Ovary (tissue), 9 donors: ENCODE measurements around the gene BMP2K. TPM values are rescaled to one million over a fixed set of nuclear protein-coding genes. Genes with fewer than 3 reads are reported as not detected.

Source experiments
- DNase-seq, 5 donors: peaks; one replicate each; pipeline ENCODE4 v3.0.0-alpha.2; 2019 to 2020
- H3K27ac ChIP-seq, 2 donors: fragments of 200-600 bp; one replicate each; pipeline versions ENCODE4 v1.5.1 to v1.8.0; 2019 to 2022
- H3K27me3 ChIP-seq: fragments of 200-600 bp; one replicate; pipeline ENCODE4 v1.8.0; 2022
- H3K36me3 ChIP-seq: fragments of 200-600 bp; sonication (generic); one replicate; pipeline ENCODE4 v1.5.1; 2019
- H3K4me1 ChIP-seq: one replicate; pipeline ENCODE4 v1.8.1; 2013; ENCODE audit warnings: mild to moderate bottlenecking, moderate library complexity; ENCODE audit not compliant: insufficient read depth
- H3K4me3 ChIP-seq: fragments of 200-600 bp; sonication (generic); one replicate; pipeline ENCODE4 v1.5.1; 2017
- H3K9me3 ChIP-seq, 2 donors: fragments of 200-600 bp in 1 of 2; sonication (generic) in 1 of 2; one replicate each; pipeline versions ENCODE4 v1.5.1 to v1.8.1; 2013 to 2019; ENCODE audit warnings: mild to moderate bottlenecking in 1 of 2, moderate library complexity in 1 of 2
- EP300 ChIP-seq: sonication (generic); formaldehyde crosslinking; IDR thresholded peaks from one replicate; pipeline ENCODE4 v1.6.1; 2017; ENCODE audit warnings: antibody characterized with exemption
- POLR2A ChIP-seq: fragments of 450-650 bp; IDR thresholded peaks from one replicate; pipeline ENCODE4 v1.6.1; 2017; ENCODE audit warnings: antibody characterized with exemption, mild to moderate bottlenecking, moderate library complexity
- WGBS, 3 donors: extraction: QIAGEN DNeasy Blood & Tissue Kit in 1 of 3; methylation state at CpG; one replicate each; pipeline versions ENCODE4 v1.1.5 to v1.1.7; 2013 to 2017; 5-methylcytosine and 5-hydroxymethylcytosine counted together
- intact Hi-C, 4 donors: fragments of 100-400 bp; cut with DNase I; formaldehyde crosslinking; loops; one replicate each; pipeline versions ENCODE4 v1.11.0 to v1.15.1; 2022 to 2023
- polyA plus RNA-seq, 2 donors: library from polyadenylated mRNA; stranded (reverse); fragments of 200-250 nt in 1 of 2; fragments of 350-450 nt in 1 of 2; fragmentation: Illumina TruSeq in 1 of 2; extraction: RNeasy Lipid Tissue Mini Kit (QIAGEN cat#74804) in 1 of 2; gene quantifications; one replicate each; pipeline ENCODE4 v1.2.3, GENCODE V29; 2013 to 2014
- total RNA-seq, 7 donors: library from RNA; depleted of rRNA in 2 of 7; stranded (reverse); fragments of >200 nt in 2 of 7; fragmentation: NEBNext Ultra II Directional in 3 of 7; extraction: Animal tissue kit (Norgen Biotek cat#: 25700) in 3 of 7; gene quantifications; one replicate each; pipeline versions ENCODE4 v1.1.0 to v1.2.4, GENCODE V29; 2016 to 2023
- TF ChIP-seq, protein P1 (sequence below), 3 donors: fragments of 450-650 bp in 2 of 3; fragments of 200-600 bp in 1 of 3; IDR thresholded peaks; one replicate each; pipeline versions ENCODE4 v1.5.1 to v1.8.0; 2016 to 2022; ENCODE audit warnings: antibody characterized with exemption in 3 of 3, mild to moderate bottlenecking in 1 of 3
- donor health status: DM: no; HTN: no; CAD: no; lungs with moderate emphysema.
- donor health status: DM: no; HTN: no; CAD: no.
- donor health status: Bipolar disorder and iron deficiency.
- donor health status: DM: yes; HTN: yes; CAD: no.
- donor health status: DM: no; HTN: no; CAD: no.
- donor health status: DM: yes; HTN: yes; CAD: no.

BMP2K gene
- total and polyA plus RNA-seq, 9 donors = 4.8 to 57.3 (median 21.2) TPM

DNA sequence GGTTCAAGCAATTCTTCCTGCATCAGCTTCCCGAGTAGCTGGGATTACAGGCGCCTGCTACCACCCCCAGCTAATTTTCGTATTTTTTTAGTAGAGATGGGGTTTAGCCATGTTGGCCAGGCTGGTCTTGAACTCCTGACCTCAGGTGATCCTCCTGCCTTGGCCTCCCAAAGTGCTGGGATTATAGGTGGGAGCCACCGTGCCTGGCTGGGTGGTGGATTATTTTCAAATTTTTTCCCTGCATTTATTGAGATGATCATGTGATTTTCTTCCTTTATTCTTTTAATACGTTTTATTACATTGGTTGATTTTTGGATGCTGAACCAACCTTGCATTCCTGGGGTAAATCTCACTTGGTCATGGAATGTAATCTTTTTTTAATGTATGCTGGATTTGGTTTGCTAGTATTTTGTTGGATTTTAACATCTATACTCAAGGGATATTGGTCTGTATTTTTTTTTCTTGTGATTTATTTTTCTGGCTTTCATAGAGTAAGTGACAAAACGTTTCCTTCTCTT is 30.9 kb downstream of the BMP2K start:
- intact Hi-C loops = no loop called here

GRCh38 chr4:78809295-78809694 is 33.1 kb downstream of the BMP2K start:
- no peak for TF ChIP-seq POLR2A
- TF ChIP-seq, protein P1, sequence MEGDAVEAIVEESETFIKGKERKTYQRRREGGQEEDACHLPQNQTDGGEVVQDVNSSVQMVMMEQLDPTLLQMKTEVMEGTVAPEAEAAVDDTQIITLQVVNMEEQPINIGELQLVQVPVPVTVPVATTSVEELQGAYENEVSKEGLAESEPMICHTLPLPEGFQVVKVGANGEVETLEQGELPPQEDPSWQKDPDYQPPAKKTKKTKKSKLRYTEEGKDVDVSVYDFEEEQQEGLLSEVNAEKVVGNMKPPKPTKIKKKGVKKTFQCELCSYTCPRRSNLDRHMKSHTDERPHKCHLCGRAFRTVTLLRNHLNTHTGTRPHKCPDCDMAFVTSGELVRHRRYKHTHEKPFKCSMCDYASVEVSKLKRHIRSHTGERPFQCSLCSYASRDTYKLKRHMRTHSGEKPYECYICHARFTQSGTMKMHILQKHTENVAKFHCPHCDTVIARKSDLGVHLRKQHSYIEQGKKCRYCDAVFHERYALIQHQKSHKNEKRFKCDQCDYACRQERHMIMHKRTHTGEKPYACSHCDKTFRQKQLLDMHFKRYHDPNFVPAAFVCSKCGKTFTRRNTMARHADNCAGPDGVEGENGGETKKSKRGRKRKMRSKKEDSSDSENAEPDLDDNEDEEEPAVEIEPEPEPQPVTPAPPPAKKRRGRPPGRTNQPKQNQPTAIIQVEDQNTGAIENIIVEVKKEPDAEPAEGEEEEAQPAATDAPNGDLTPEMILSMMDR (IDR thresholded peaks at IDR 0.05) = no peak
- 30 to 57% (median 36%) methylated on average over 2 of the region's 2 CpGs for WGBS, 3 donors
- intact Hi-C loops = no loop called here
- Histone ChIP-seq H3K4me1 (peaks cover 3% of the 10 kb centered on the region), H3K36me3 (no peaks in the 10 kb centered on the region), H3K4me3 (no peak overlapping the region), H3K9me3 (no peaks in the 10 kb centered on the region), H3K27me3 (no peaks in the 10 kb centered on the region), H3K27ac (no peak overlapping the region)
- DNase-seq = no peak

More for the DNA sequence above, 30.9 kb downstream of the BMP2K start:
- 88 to 93% (median 92%) methylated on average over 6 of the region's 6 CpGs for WGBS, 3 donors
- DNase-seq = no peak
- no peak overlapping the region for H3K4me3 ChIP-seq
- H3K4me1 ChIP-seq = peaks cover 3% of the 10 kb centered on the region
- no peaks in the 10 kb centered on the region for H3K36me3 ChIP-seq
- TF ChIP-seq EP300 (no peak), POLR2A (no peak)
- TF ChIP-seq, protein P1 (IDR thresholded peaks at IDR 0.05) = no peak
- no peaks in the 10 kb centered on the region for H3K27me3 ChIP-seq
- no peak overlapping the region for H3K27ac ChIP-seq
- no peaks in the 10 kb centered on the region for H3K9me3 ChIP-seq

DNA sequence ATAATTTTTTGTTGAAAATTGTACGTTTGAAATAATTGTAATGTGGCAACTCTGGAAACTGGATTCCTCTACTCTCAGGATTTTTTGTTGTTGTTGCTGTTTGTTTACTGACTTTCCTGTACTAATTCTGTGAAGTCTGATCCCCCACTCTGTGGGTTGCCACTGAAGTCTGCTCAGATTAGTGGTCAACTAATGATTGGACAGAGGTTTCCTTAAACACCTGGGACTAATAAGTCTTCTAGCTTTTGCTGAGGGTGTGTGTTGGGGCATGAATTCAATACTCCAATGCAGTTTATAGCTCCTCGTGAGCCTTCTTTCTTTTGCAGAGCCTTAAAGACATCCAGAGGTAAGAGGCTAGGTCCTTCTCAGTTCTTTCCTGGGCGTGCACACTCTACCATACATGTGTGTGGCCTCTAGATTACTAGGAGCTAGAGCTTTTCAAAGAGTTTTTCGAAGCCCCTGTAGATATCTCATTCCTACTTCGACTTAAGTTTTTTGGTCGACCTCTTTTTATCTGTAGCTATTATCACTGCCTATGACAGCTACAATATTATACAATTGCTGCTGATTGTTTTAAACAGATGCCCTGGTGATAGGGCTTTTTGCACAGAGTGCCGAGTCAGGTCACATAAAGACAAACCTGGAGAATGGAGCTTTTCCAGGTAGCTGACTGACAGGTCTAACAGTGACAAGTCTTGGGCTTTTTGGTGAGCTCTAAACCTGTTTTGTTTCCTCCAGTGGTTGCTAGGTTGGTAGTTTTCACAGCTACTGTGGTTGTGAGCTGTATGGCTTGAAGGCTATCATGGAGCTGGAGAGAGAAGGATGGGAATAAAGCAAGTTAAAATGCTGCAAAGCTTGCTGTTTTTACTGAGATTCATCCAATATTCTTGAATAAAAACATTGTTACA is 34.0 kb downstream of the BMP2K start:
- H3K27me3 ChIP-seq = no peaks in the 10 kb centered on the region
- TF ChIP-seq POLR2A (no peak), EP300 (no peak)
- TF ChIP-seq, protein P1 (IDR thresholded peaks at IDR 0.05) = no peak
- H3K4me3 ChIP-seq = no peak overlapping the region
- peaks cover 3% of the 10 kb centered on the region for H3K4me1 ChIP-seq
- WGBS, 3 donors = 89 to 92% (median 89%) methylated on average over 7 of the region's 7 CpGs
- no peak for DNase-seq
- no peaks in the 10 kb centered on the region for H3K36me3 ChIP-seq
- intact Hi-C loops = no loop called here
- no peaks in the 10 kb centered on the region for H3K9me3 ChIP-seq
- no peak overlapping the region for H3K27ac ChIP-seq

GRCh38 chr4:78811034-78811433 is 34.9 kb downstream of the BMP2K start:
- no peaks in the 10 kb centered on the region for H3K27me3 ChIP-seq
- no peaks in the 10 kb centered on the region for H3K9me3 ChIP-seq
- intact Hi-C loops = no loop called here
- WGBS, 3 donors = 78 to 86% (median 82%) methylated on average over 2 of the region's 2 CpGs
- TF ChIP-seq POLR2A = no peak
- TF ChIP-seq, protein P1 (IDR thresholded peaks at IDR 0.05) = no peak
- H3K36me3 ChIP-seq = no peaks in the 10 kb centered on the region
- peaks cover 3% of the 10 kb centered on the region for H3K4me1 ChIP-seq
- no peak overlapping the region for H3K27ac ChIP-seq
- no peak overlapping the region for H3K4me3 ChIP-seq
- DNase-seq = no peak
